ENCODE results near the gene ZFAND2A.

The ZFAND2A gene

DNA sequence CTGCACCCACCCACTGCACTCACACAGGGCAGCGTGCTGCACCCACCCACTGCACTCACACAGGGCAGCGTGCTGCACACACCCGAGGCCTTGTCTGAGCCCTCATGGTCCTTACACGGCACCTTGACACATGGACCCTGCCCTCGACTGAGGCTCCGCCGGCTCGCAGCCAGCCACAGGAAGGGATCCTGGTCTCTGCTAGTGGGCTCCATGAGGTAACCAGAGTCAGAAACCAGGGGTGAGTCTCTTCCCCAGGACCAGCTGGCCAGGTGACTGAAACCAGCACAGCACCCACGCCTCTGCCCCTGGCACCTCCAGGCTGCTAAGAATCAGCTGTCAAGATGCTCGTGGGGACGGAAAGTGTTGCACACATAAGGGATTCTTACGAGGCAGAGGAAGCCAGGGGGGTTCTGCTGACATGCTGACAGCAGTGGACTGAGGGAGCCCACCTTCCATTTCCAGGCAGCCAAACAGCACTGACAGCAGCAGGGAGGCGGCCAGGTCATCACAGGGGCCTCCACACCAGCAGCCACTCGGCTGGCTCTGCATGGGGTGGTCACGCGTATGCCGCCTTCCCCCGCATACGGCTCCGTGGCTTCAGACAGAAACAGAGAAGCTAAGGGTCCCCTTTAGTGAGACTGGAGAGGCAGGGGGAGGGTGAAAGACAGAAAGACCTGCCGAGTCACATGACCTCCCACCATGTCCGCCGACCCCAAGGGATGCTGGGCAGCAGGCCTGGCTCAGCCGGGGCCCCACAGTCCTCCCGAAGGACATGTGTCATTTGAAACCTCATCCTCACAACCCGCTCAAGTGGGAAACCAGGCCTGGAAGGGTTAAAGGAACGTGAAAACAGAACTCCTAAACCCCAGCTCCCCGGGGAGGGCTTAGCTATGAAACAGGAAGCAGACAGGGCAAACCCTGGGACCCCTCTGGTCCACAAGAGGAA, 37.8 kb downstream of the ZFAND2A start:
- DNase-seq = no peak

GRCh38 chr7:1121476-1121875, 38.5 kb downstream of the ZFAND2A start:
- DNase-seq = no peak

- no peak for DNase-seq
These were observed 39.2 kb downstream of the ZFAND2A start for GRCh38 chr7:1120791-1121190.

DNA sequence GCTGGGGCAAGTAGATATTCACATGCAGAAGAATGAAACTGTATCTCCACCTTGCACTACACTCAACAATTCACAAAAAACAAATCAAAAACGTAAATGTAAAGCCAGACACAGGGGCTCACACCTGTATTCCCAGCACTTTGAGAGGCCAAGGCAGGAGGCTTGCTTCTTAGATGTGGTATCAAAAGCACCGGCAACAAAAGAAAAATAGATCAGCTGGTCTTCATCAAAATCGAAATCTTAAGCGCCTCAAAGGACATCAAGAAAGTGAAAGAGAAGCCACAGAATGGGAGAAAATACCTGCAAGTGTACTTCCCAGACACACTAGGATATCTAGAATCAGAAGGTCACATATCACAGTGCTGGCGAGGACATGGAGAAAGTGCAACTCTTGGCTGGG, 40.8 kb downstream of the ZFAND2A start:
- no peak for DNase-seq

DNA sequence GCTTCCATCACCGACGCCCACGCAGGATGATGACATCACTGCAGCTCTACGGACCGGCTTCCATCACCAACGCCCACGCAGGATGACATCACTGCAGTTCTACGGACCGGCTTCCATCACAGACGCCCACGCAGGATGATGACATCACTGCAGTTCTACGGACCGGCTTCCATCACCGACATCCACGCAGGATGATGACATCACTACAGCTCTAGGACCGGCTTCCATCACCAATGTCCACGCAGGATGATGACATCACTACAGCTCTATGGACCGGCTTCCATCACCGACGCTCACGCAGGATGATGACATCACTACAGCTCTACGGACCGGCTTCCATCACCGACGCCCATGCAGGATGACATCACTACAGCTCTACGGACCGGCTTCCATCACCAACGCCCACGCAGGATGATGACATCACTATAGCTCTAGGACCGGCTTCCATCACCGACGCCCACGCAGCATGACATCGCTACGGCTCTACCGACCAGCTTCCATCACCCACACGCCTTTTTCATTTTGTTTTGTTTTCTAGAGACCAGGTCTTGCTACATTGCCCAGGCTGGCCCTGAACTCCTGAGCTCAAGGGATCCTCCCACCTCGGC, 42.6 kb downstream of the ZFAND2A start:
- peak; percentile 24 for DNase-seq

GRCh38 chr7:1116383-1117008, 43.5 kb downstream of the ZFAND2A start:
- peak; percentile 34 for DNase-seq

DNA sequence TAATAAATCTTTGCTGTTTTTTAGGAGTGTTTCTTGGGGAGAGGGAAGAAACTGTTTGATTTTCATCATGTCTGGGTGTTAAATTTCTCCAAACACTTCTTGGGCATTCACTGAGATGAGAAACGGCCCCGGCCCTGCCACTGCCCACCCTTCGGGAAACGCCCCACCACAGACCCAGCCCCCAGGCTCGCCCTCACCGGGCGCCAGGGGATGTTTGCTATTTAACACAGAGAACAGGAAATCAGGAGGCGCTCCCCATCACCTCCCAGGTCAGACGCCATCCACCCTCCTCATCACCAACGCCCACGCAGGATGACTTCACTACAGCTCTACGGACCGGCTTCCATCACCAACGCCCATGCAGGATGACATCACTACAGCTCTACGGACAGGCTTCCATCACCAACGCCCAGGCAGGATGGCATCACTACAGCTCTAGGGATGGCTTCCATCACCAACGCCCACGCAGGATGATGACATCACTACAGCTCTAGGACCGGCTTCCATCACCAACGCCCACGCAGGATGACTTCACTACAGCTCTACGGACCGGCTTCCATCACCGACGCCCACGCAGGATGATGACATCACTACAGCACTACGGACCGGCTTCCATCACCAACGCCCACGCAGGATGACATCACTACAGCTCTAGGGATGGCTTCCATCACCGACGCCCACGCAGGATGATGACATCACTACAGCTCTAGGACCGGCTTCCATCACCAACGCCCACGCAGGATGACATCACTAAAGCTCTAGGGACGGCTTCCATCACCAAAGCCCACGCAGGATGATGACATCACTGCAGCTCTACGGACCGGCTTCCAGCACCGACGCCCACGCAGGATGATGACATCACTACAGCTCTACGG, 44.6 kb downstream of the ZFAND2A start:
- DNase-seq = peak; percentile 66

DNA sequence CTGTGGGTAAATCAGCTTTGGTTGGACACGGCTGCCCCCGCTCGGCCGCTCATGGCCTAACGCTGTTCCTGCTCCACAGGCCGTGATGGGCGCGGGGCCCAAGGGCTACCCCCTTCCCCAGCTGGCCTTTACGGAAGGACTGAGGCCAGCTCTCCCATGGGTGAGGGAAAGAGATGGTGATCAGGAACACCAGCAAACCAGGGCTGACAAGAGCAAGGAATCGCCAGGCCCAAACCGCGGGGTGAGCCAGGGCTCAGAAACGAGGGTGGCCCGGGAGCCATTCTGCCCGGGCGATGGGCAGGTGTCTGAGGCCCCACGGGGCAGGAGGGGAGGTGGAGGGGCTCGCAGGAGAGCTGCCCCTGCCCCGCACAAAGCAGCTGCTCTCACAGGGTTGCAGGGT, 45.5 kb downstream of the ZFAND2A start:
- no peak for DNase-seq

DNA sequence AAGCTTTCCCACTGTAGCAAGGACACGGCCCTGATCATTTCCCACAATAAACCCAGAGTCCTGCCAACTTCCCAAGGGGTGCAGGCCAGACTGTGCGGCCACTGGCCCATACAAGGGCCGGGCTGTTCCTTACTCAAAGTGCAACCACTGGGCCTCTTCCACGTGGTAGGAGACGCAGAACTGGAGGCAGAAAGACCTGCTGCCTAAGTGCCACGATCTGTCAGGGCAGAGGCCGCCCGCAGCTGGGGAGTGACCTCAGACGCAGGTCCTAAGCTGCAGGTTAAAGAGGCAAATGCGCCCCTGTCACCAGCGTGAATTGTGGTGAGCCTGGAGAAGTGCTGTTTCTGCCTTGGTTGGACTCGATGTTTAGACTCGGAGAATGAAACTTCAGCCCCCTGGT, 45.9 kb downstream of the ZFAND2A start:
- no peak for DNase-seq

DNA sequence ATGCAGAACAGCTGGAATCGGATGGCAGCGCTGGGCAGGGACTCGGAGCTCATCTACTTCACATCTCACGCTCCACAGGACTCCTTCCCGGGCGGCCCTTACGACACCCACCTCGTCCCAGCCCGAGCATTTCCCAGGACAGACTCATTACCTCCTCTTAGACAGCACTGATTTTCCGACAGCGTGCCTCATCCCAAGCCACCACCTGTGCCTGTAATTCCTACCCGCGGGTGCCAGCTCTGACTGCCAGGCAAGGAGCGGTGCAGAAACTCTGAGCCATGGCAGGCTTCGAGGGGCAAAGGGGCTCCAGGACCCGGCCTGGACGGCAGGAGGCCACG, 46.5 kb downstream of the ZFAND2A start:
- no peak for DNase-seq

- no peak for DNase-seq
These were observed 47.1 kb downstream of the ZFAND2A start for GRCh38 chr7:1112625-1113547.

- no peak for DNase-seq
These were observed 47.9 kb downstream of the ZFAND2A start for GRCh38 chr7:1112109-1112508.

- DNase-seq = no peak
These were observed 48.8 kb downstream of the ZFAND2A start for GRCh38 chr7:1111156-1111555.

DNA sequence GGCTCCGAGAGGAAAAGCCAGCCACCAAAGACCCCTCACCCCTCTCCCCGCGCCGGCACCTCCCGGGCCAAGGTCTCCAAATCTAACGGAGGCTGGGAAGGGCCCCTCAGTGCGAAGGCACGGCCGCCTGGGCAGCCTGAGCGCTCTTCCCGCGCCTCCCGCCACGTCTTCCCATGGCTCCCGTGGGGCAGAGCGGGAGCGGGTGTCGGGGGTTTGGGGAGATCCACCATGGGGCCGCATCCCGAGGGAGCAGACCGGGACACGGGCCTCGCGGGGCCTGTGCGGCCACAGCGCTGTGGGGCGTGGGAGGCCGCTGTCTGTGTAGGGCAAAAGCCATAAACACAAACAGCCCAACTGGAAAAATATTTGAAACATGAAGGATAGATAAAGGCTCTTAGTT, 49.6 kb downstream of the ZFAND2A start:
- DNase-seq = no peak

- no peak for DNase-seq
These were observed 50.2 kb downstream of the ZFAND2A start for GRCh38 chr7:1109581-1110310.

- no peak for DNase-seq
These were observed 51.6 kb downstream of the ZFAND2A start for GRCh38 chr7:1108264-1108920.

GRCh38 chr7:1106793-1107421, 53.1 kb downstream of the ZFAND2A start:
- DNase-seq = no peak

GRCh38 chr7:1106063-1106792, 53.8 kb downstream of the ZFAND2A start:
- DNase-seq = no peak

DNA sequence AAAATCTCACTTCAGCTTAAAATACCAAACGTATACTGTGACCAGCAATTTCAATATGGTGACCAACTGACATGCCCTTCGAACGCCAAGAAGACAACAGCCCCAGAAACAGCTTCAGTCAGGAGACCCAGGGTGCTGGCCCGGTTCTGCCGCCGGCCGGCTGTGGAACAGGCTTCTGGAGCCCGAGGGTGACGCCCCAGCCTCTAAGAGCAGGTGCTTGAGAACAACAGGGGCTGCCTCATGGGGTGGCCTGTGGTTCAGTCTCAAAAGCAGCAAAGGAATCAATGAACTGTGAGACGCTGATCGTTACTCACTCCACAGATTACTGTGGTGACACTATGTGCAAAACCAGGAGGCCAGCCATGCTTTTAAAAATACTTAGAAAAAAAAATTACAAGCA, 54.8 kb downstream of the ZFAND2A start:
- no peak for DNase-seq
